SK-N-MC (cell line): Measurements from ENCODE around the gene OSMR.

Experiments used
- EZH2 ChIP-seq: fragments of 200-600 bp; sonication (generic); IDR thresholded peaks from one replicate; pipeline ENCODE4 v1.6.1; 2017; ENCODE audit warnings: antibody characterized with exemption
- FOXP2 ChIP-seq: optimal IDR thresholded peaks from 2 replicates; pipeline ENCODE3; 2011; ENCODE audit warnings: mild to moderate bottlenecking, moderate library complexity; ENCODE audit not compliant: insufficient read depth; ENCODE audit errors: extremely low read length, control extremely low read depth

DNA sequence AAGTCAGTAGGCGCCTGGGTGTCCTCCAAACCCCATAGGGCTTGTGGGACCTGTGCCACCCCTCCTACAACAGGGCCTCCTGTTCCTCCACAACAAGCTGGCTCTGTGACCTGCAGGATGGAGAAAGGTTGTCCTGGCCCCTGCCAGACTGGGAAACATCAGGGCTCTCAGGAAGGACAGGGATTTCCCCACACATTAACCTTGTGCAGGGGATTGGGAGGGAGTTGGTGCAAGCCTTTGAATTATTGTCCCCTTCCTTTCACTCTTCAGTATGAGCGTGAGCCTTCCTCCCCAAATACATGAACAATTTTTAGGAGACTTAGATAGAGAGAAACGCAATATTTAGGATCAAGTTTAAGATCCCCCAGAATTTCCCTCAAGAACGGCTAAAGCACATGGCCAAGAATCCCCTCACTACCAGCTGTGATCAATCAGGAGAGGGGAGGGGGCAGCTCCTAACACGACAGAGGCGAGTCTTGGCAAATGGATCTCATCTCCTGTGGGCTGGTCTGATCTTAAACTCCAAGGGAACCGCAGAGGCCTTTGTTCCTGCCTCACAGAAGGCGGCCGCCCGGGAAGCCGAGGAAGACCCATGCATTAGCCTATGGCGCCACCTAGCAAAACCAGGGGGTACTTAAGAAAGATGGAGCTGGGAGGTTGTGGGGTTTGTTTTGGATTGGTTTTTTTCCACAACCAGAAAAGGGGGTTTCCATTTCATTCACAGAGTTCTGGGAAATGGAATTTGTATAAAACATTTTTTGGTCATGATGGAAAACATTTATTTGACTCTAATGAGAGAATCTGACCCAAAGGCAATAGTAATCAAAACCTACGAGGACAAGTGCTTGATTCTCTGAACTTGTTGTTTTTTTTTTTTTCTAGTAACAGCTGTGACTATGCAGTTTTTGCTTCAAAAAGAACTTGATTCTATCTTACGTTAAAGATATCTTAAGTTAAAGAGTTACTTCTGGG, 36.1 kb upstream of the OSMR start:
- TF ChIP-seq EZH2 (no peak), FOXP2 (peak; percentile 58)
